K562 (cell line): ENCODE results near the gene DDX20. TPM values are rescaled to one million over a fixed set of nuclear protein-coding genes. Genes with fewer than 3 reads are reported as not detected.

Source experiments
- BACH1 ChIP-seq: fragments of 200-800 bp; sonication (Bioruptor generic); IDR thresholded peaks from 2 replicates; pipeline ENCODE4 v1.6.1; 2016; ENCODE audit warnings: missing genetic modification characterization, missing compliant biosample characterization
- CREBBP ChIP-seq: IDR thresholded peaks from one replicate; pipeline ENCODE4 v1.6.1; 2012; ENCODE audit warnings: low read depth, mild to moderate bottlenecking, control low read depth, inconsistent platforms, low read length
- ERF ChIP-seq: fragments of 450-650 bp; formaldehyde crosslinking; IDR thresholded peaks from 2 replicates; pipeline ENCODE4 v1.4.0; 2020; ENCODE audit warnings: mild to moderate bottlenecking, mixed read lengths
- FUS ChIP-seq: fragments of 200-400 bp; formaldehyde crosslinking; optimal IDR thresholded peaks from 2 replicates; pipeline ENCODE3; 2017; ENCODE audit warnings: low read depth, low read length
- KHSRP ChIP-seq: fragments of 450-650 bp; IDR thresholded peaks from 2 replicates; pipeline ENCODE4 v1.6.1; 2017
- LCOR ChIP-seq: sonication (generic); formaldehyde crosslinking; IDR thresholded peaks from 2 replicates; pipeline ENCODE4 v1.8.0; 2022; ENCODE audit warnings: mild to moderate bottlenecking, missing genetic modification reagents
- MBD2 ChIP-seq: sonication (generic); IDR thresholded peaks from 2 replicates; pipeline ENCODE4 v1.6.1; 2016; ENCODE audit warnings: low read depth, borderline replicate concordance
- NONO ChIP-seq, 2 experiments: fragments of 200-400 bp in 1 of 2; fragments of 450-650 bp in 1 of 2; formaldehyde crosslinking in 1 of 2; IDR thresholded peaks; 2 replicates each; pipeline ENCODE4 v1.6.1; 2017; ENCODE audit warnings: low read depth in 2 of 2, mild to moderate bottlenecking in 2 of 2, moderate library complexity in 2 of 2, low read length in 1 of 2
- NR4A1 ChIP-seq, 2 experiments: fragments of 250-450 bp in 1 of 2; fragments of 450-650 bp in 1 of 2; sonication (Bioruptor Pico) in 1 of 2; IDR thresholded peaks; 2 replicates each; pipeline versions ENCODE4 v1.4.0 to v1.6.1; 2016 to 2020; ENCODE audit warnings: mild to moderate bottlenecking in 2 of 2, missing compliant biosample characterization in 1 of 2, missing genetic modification characterization in 1 of 2, moderate library complexity in 1 of 2
- RBM15 ChIP-seq: fragments of 200-400 bp; formaldehyde crosslinking; IDR thresholded peaks from 2 replicates; pipeline ENCODE4 v1.6.1; 2018; ENCODE audit warnings: mild to moderate bottlenecking, low read length, moderate library complexity; ENCODE audit not compliant: insufficient read depth
- SMARCA5 ChIP-seq: fragments of 450-650 bp; IDR thresholded peaks from 2 replicates; pipeline ENCODE4 v1.6.1; 2016
- ZBTB17 ChIP-seq: fragments of 450-650 bp; formaldehyde crosslinking; IDR thresholded peaks from 2 replicates; pipeline ENCODE4 v1.4.0; 2020; ENCODE audit warnings: mild to moderate bottlenecking
- ZNF143 ChIP-seq: sonication (generic); formaldehyde crosslinking; IDR thresholded peaks from 2 replicates; pipeline ENCODE4 v1.9.0; 2022; ENCODE audit warnings: mild to moderate bottlenecking, missing genetic modification reagents
- ZNF197 ChIP-seq: fragments of 200-800 bp; sonication (Bioruptor generic); IDR thresholded peaks from 2 replicates; pipeline ENCODE4 v1.6.1; 2016; ENCODE audit warnings: low read depth, missing genetic modification characterization, missing compliant biosample characterization
- ZNF561 ChIP-seq: fragments of 450-650 bp; formaldehyde crosslinking; conservative IDR thresholded peaks from 2 replicates; pipeline ENCODE4 v1.4.0; 2020; ENCODE audit warnings: mild to moderate bottlenecking, moderate library complexity
- ZNF764 ChIP-seq: fragments of 250-450 bp; sonication (Bioruptor Pico); IDR thresholded peaks from 2 replicates; pipeline ENCODE4 v1.4.0; 2020; ENCODE audit warnings: low read depth, mild to moderate bottlenecking, moderate library complexity
- polyA plus RNA-seq, 8 experiments: library from polyadenylated mRNA; depleted of rRNA in 4 of 8; stranded (reverse) in 5 of 8; unstranded in 3 of 8; fragments of >200 nt; fragmentation: Nextera tagmentation in 2 of 8; fragmentation: Illumina TruSeq in 1 of 8; extraction: Ambion mirVana in 2 of 8; extraction: Trizol in 1 of 8; gene quantifications; 2 replicates each; pipeline versions ENCODE4 v1.2.1 to v1.2.3, GENCODE V29; 2011 to 2014; ENCODE audit warnings: inconsistent platforms in 1 of 8, missing spikeins in 1 of 8
- total RNA-seq, 7 experiments: library from RNA; depleted of rRNA in 6 of 7; stranded (reverse); fragments of >200 nt in 6 of 7; fragmentation: Illumina TruSeq in 2 of 7; extraction: Trizol in 2 of 7; gene quantifications; 2 replicates each; pipeline versions ENCODE4 v1.2.1 to v1.2.3, GENCODE V29; 2011 to 2021; ENCODE audit warnings: low replicate concordance in 1 of 7
- TF ChIP-seq, protein P1 (sequence below): fragments of 450-650 bp; IDR thresholded peaks from one replicate; pipeline ENCODE4 v1.6.1; 2018; ENCODE audit warnings: mild to moderate bottlenecking, moderate library complexity; ENCODE audit not compliant: partially characterized antibody
- TF ChIP-seq, protein P2 (sequence below): fragments of 250-450 bp; sonication (Bioruptor Pico); IDR thresholded peaks from 2 replicates; pipeline ENCODE4 v1.8.0; 2022; ENCODE audit warnings: inconsistent platforms, mild to moderate bottlenecking, moderate library complexity, borderline replicate concordance
- TF ChIP-seq, protein P3 (sequence below), 2 experiments: IDR thresholded peaks; 2 replicates each; pipeline ENCODE4 v1.6.1; 2012; ENCODE audit warnings: improper control_type of control experiment in 2 of 2, low read depth in 2 of 2, low read length in 2 of 2, borderline replicate concordance in 1 of 2

The DDX20 gene
- total and polyA plus RNA-seq, 9 of the 15 experiments (the other 6 are each of a cell fraction or from before 2014, with no cell fraction given) = 8.3 to 33.4 (median 24.5) TPM

DNA sequence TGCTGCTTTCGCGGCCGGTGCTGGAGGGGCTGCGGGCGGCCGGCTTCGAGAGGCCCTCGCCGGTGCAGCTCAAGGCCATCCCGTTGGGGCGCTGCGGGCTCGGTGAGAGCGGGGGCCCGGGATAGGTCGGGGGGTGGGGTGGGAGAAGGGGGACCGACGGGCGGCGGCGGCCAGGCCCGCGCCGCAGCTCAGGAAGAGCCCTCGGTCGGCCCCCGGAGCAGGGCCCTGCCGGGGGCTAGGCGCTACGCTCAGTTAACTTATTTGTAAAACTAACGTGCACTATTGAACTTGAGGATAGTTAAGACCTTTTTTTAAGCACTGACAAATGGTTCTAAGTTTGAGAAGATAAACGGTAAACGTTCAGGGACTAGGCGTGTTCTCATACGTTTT is 418 bp downstream of the DDX20 start (continued):
- TF ChIP-seq LCOR (CRISPR knock-in tag) (0 out of 2 replicates have a peak, but pooled peaks have one; percentile 43), CREBBP (no peak), MBD2 (no peak), BACH1 (no peak), ZNF561 (no peak), ZNF764 (CRISPR knock-in tag) (no peak), ZNF197 (CRISPR knock-in tag) (no peak; the same call in 1 of the 2 replicates), NONO (IDR thresholded peaks at IDR 0.05; ENCODE audit: low read depth in 2 of 2, low read length in 1 of 2) (0 out of 4 replicates have a peak, but pooled peaks of 1 of the 2 experiments have one; percentile 41), ZBTB17 (no peak), ERF (CRISPR knock-in tag) (no peak), RBM15 (no peak), NR4A1 (CRISPR knock-in tag; IDR thresholded peaks at IDR 0.05) (no peak), NR4A1 (tag; IDR thresholded peaks at IDR 0.05) (no peak), KHSRP (no peak), FUS (peak; percentile 19), SMARCA5 (no peak), ZNF143 (CRISPR knock-in tag) (no peak)
- TF ChIP-seq, protein P1, sequence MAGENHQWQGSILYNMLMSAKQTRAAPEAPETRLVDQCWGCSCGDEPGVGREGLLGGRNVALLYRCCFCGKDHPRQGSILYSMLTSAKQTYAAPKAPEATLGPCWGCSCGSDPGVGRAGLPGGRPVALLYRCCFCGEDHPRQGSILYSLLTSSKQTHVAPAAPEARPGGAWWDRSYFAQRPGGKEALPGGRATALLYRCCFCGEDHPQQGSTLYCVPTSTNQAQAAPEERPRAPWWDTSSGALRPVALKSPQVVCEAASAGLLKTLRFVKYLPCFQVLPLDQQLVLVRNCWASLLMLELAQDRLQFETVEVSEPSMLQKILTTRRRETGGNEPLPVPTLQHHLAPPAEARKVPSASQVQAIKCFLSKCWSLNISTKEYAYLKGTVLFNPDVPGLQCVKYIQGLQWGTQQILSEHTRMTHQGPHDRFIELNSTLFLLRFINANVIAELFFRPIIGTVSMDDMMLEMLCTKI = no peak
- TF ChIP-seq, protein P2, sequence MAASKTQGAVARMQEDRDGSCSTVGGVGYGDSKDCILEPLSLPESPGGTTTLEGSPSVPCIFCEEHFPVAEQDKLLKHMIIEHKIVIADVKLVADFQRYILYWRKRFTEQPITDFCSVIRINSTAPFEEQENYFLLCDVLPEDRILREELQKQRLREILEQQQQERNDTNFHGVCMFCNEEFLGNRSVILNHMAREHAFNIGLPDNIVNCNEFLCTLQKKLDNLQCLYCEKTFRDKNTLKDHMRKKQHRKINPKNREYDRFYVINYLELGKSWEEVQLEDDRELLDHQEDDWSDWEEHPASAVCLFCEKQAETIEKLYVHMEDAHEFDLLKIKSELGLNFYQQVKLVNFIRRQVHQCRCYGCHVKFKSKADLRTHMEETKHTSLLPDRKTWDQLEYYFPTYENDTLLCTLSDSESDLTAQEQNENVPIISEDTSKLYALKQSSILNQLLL = no peak
- TF ChIP-seq, protein P3, sequence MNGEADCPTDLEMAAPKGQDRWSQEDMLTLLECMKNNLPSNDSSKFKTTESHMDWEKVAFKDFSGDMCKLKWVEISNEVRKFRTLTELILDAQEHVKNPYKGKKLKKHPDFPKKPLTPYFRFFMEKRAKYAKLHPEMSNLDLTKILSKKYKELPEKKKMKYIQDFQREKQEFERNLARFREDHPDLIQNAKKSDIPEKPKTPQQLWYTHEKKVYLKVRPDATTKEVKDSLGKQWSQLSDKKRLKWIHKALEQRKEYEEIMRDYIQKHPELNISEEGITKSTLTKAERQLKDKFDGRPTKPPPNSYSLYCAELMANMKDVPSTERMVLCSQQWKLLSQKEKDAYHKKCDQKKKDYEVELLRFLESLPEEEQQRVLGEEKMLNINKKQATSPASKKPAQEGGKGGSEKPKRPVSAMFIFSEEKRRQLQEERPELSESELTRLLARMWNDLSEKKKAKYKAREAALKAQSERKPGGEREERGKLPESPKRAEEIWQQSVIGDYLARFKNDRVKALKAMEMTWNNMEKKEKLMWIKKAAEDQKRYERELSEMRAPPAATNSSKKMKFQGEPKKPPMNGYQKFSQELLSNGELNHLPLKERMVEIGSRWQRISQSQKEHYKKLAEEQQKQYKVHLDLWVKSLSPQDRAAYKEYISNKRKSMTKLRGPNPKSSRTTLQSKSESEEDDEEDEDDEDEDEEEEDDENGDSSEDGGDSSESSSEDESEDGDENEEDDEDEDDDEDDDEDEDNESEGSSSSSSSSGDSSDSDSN (IDR thresholded peaks at IDR 0.05; ENCODE audit: borderline replicate concordance in 1 of 2, low read depth in 2 of 2, low read length in 2 of 2) = peak in 1 of 2 experiments; percentile 11; a peak in 1 of 4 replicates
